ENCODE results near the gene C9orf78.

Gene C9orf78

GRCh38 chr9:129826344-129826743 is 8.7 kb downstream of the C9orf78 start:
- CTCF ChIA-PET = no interaction called here
- DNase-seq (ENCODE audit: extremely low spot score) = no peak
- POLR2A ChIA-PET = no interaction called here
- TF ChIP-seq L3MBTL2 (conservative IDR thresholded peaks at IDR 0.05) (no peak), LEF1 (IDR thresholded peaks at IDR 0.05; ENCODE audit: borderline replicate concordance) (no peak), ZNF384 (IDR thresholded peaks at IDR 0.05) (no peak), NFRKB (IDR thresholded peaks at IDR 0.05) (no peak), HDGF (IDR thresholded peaks at IDR 0.05; ENCODE audit: borderline replicate concordance) (no peak), PKNOX1 (IDR thresholded peaks at IDR 0.05) (no peak), FOXM1 (IDR thresholded peaks at IDR 0.05; ENCODE audit: borderline replicate concordance) (no peak), SUZ12 (IDR thresholded peaks at IDR 0.05) (no peak), BHLHE40 (IDR thresholded peaks at IDR 0.05; ENCODE audit: borderline replicate concordance) (no peak), FOXK2 (IDR thresholded peaks at IDR 0.05) (no peak), ELF4 (IDR thresholded peaks at IDR 0.05) (no peak), SP1 (IDR thresholded peaks at IDR 0.05) (no peak), ARNT (IDR thresholded peaks at IDR 0.05) (no peak), TARDBP (IDR thresholded peaks at IDR 0.05) (no peak), CTBP1 (IDR thresholded peaks at IDR 0.05; ENCODE audit: borderline replicate concordance) (no peak), FOXA1 (IDR thresholded peaks at IDR 0.05) (no peak)

GRCh38 chr9:129823935-129824601 is 11.0 kb downstream of the C9orf78 start, which contains the start of gene TOR1A:
TSS of gene TOR1A (minus strand) at chr9:129824136. CDS start at chr9:129824085, 51 bp downstream.
- POLR2A ChIA-PET = interaction anchor here (2.6 kb wide), 1 partner anchor 11 kb away, joined by 12 read pairs; the partner anchor contains the start of genes C9orf78 and USP20
- TF ChIP-seq NFRKB (IDR thresholded peaks at IDR 0.05) (peak; percentile 42; the same call in 1 of the 2 replicates), ELF4 (IDR thresholded peaks at IDR 0.05) (peak; percentile 94), FOXM1 (IDR thresholded peaks at IDR 0.05; ENCODE audit: borderline replicate concordance) (no peak), FOXK2 (IDR thresholded peaks at IDR 0.05) (peak; percentile 93)
- peak; percentile 91 for DNase-seq (ENCODE audit: extremely low spot score)
- CTCF ChIA-PET = interaction anchor here (0.8 kb wide), 1 partner anchor 87 kb away, joined by 5 read pairs; no protein-coding TSS in a partner anchor

GRCh38 chr9:129823542-129823934 is 11.5 kb downstream of the C9orf78 start:
- POLR2A ChIA-PET = interaction anchor here (2.6 kb wide), 1 partner anchor 12 kb away, joined by 12 read pairs; the partner anchor contains the start of genes C9orf78 and USP20
- peak; percentile 22 for DNase-seq (ENCODE audit: extremely low spot score)
- CTCF ChIA-PET = interaction anchor here (0.8 kb wide), 1 partner anchor 86 kb away, joined by 5 read pairs; no protein-coding TSS in a partner anchor
- TF ChIP-seq FOXA1 (IDR thresholded peaks at IDR 0.05) (no peak), LEF1 (IDR thresholded peaks at IDR 0.05; ENCODE audit: borderline replicate concordance) (no peak), SUZ12 (IDR thresholded peaks at IDR 0.05) (no peak), BHLHE40 (IDR thresholded peaks at IDR 0.05; ENCODE audit: borderline replicate concordance) (no peak), ELF4 (IDR thresholded peaks at IDR 0.05) (no peak), HDGF (IDR thresholded peaks at IDR 0.05; ENCODE audit: borderline replicate concordance) (no peak), NFRKB (IDR thresholded peaks at IDR 0.05) (no peak), PKNOX1 (IDR thresholded peaks at IDR 0.05) (no peak), TARDBP (IDR thresholded peaks at IDR 0.05) (no peak), FOXK2 (IDR thresholded peaks at IDR 0.05) (no peak), ZNF384 (IDR thresholded peaks at IDR 0.05) (no peak), CTBP1 (IDR thresholded peaks at IDR 0.05; ENCODE audit: borderline replicate concordance) (no peak), L3MBTL2 (conservative IDR thresholded peaks at IDR 0.05) (no peak), SP1 (IDR thresholded peaks at IDR 0.05) (no peak), ARNT (IDR thresholded peaks at IDR 0.05) (no peak), FOXM1 (IDR thresholded peaks at IDR 0.05; ENCODE audit: borderline replicate concordance) (no peak)

- ChIA-PET POLR2A (interaction anchor here (1.3 to 2.6 kb wide), 2 partner anchors 12 to 198 kb away, joined by 5 to 12 read pairs; partner anchors contain the start of genes C9orf78, NTMT1 and USP20), CTCF (interaction anchor here (0.8 kb wide), 1 partner anchor 85 kb away, joined by 5 read pairs; no protein-coding TSS in a partner anchor)
- no peak for TF ChIP-seq CTBP1 (IDR thresholded peaks at IDR 0.05; ENCODE audit: borderline replicate concordance)
- TF ChIP-seq ELF4 (IDR thresholded peaks at IDR 0.05) = no peak
- TF ChIP-seq FOXM1 (IDR thresholded peaks at IDR 0.05; ENCODE audit: borderline replicate concordance) = no peak
- TF ChIP-seq LEF1 (IDR thresholded peaks at IDR 0.05; ENCODE audit: borderline replicate concordance) = no peak
- no peak for TF ChIP-seq ZNF384 (IDR thresholded peaks at IDR 0.05)
- no peak for TF ChIP-seq SP1 (IDR thresholded peaks at IDR 0.05)
- no peak for TF ChIP-seq BHLHE40 (IDR thresholded peaks at IDR 0.05; ENCODE audit: borderline replicate concordance)
- DNase-seq (ENCODE audit: extremely low spot score) = no peak
Measured at GRCh38 chr9:129822898-129823541, 12.1 kb downstream of the C9orf78 start.

- ChIA-PET CTCF (no interaction called here), POLR2A (no interaction called here)
- TF ChIP-seq FOXA1 (IDR thresholded peaks at IDR 0.05) = no peak
- no peak for TF ChIP-seq CTBP1 (IDR thresholded peaks at IDR 0.05; ENCODE audit: borderline replicate concordance)
- TF ChIP-seq L3MBTL2 (conservative IDR thresholded peaks at IDR 0.05) = no peak
- no peak for TF ChIP-seq TARDBP (IDR thresholded peaks at IDR 0.05)
- no peak for TF ChIP-seq ZNF384 (IDR thresholded peaks at IDR 0.05)
- TF ChIP-seq BHLHE40 (IDR thresholded peaks at IDR 0.05; ENCODE audit: borderline replicate concordance) = no peak
- TF ChIP-seq HDGF (IDR thresholded peaks at IDR 0.05; ENCODE audit: borderline replicate concordance) = no peak
- DNase-seq (ENCODE audit: extremely low spot score) = no peak
Measured at GRCh38 chr9:129816501-129817435, 18.3 kb downstream of the C9orf78 start.
